ENCODE results near the gene AMOTL2.

Gene AMOTL2

GRCh38 chr3:134381831-134382442, 7.7 kb upstream of the AMOTL2 start:
- no peak overlapping the region for H3K4me3 ChIP-seq (replicated peaks; ENCODE audit: low read depth, low read length)
- no peak for DNase-seq (ENCODE audit: extremely low read depth, low read depth)
- TF ChIP-seq CTCF (IDR thresholded peaks at IDR 0.05; ENCODE audit: low read depth, low read length, missing control alignments) = no peak

DNA sequence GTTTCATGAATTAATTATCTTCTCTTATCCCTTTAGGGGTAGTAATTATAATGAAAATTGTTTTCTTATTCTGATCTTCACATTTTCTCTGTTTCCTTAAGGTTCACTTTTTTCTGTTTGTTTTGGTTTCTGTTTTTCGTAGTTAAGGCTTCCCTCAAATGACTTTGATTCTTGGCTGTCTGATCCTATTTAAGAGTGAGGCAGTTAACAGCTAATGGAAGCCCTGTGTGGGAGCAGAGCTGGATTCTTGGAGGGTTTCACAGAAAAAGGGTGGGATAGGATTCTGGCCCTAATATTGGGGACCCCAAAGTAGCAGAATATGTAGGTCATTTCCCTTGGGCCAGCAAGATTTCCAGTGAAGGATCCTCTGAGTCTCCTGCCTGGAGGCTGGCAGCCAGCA, 6.8 kb upstream of the AMOTL2 start:
- no peak for DNase-seq (ENCODE audit: extremely low read depth, low read depth)
- TF ChIP-seq CTCF (IDR thresholded peaks at IDR 0.05; ENCODE audit: low read depth, low read length, missing control alignments) = no peak
- H3K4me3 ChIP-seq (replicated peaks; ENCODE audit: low read depth, low read length) = no peak overlapping the region

- no peak for DNase-seq (ENCODE audit: extremely low read depth, low read depth)
- no peak overlapping the region for H3K4me3 ChIP-seq (replicated peaks; ENCODE audit: low read depth, low read length)
- no peak for TF ChIP-seq CTCF (IDR thresholded peaks at IDR 0.05; ENCODE audit: low read depth, low read length, missing control alignments)
Observed at GRCh38 chr3:134380249-134380648, 6.0 kb upstream of the AMOTL2 start.

DNA sequence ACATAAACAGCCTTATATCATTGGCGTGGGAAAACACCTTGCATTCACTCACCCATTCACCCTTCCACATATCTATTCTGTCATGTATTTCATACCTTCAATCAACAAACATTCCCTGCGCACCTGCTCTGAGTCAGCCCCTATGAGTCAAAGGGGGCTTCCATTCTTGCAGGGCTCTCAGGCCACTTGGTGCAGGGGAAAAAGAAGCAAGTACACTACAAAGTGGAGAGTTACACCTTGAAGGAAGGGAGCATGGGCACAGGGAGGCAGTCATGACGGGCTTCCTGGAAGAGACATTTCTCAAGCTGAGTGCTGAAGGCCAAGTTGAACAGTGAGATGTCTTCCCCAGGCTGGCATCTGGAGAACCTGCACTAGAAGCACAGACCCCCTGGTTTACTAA, 4.6 kb upstream of the AMOTL2 start:
- no peak for TF ChIP-seq CTCF (IDR thresholded peaks at IDR 0.05; ENCODE audit: low read depth, low read length, missing control alignments)
- H3K4me3 ChIP-seq (replicated peaks; ENCODE audit: low read depth, low read length) = no peak overlapping the region
- DNase-seq (ENCODE audit: extremely low read depth, low read depth) = no peak

- no peak overlapping the region for H3K4me3 ChIP-seq (replicated peaks; ENCODE audit: low read depth, low read length)
- DNase-seq (ENCODE audit: extremely low read depth, low read depth) = no peak
- peak; percentile 51 for TF ChIP-seq CTCF (IDR thresholded peaks at IDR 0.05; ENCODE audit: low read depth, low read length, missing control alignments)
Observed at GRCh38 chr3:134378384-134378783, 4.1 kb upstream of the AMOTL2 start.

GRCh38 chr3:134377896-134378295, 3.6 kb upstream of the AMOTL2 start:
- TF ChIP-seq CTCF (IDR thresholded peaks at IDR 0.05; ENCODE audit: low read depth, low read length, missing control alignments) = no peak
- no peak for DNase-seq (ENCODE audit: extremely low read depth, low read depth)

More at GRCh38 chr3:134377896-134378295, 3.6 kb upstream of the AMOTL2 start:
- no peak overlapping the region for H3K4me3 ChIP-seq (replicated peaks; ENCODE audit: low read depth, low read length)

All from HFF-Myc (cell line).